Mesenteric fat pad (tissue), 1 donor: ENCODE measurements around the gene ZNF407. TPM values are rescaled to one million over a fixed set of nuclear protein-coding genes. Genes with fewer than 3 reads are reported as not detected.

Experiments
- DNase-seq: peaks from one replicate; pipeline ENCODE4 v3.0.0-alpha.2; 2020; ENCODE audit warnings: low spot score
- total RNA-seq: library from RNA; stranded (reverse); fragmentation: NEBNext Ultra II Directional; extraction: Animal tissue kit (Norgen Biotek cat#: 25700); gene quantifications from one replicate; pipeline ENCODE4 v1.2.1, GENCODE V29; 2021
- donor health status: DM: yes; HTN: yes; CAD: no.

Gene ZNF407
- total RNA-seq, 1 donor from 2014 or later: 14.4 TPM

DNA sequence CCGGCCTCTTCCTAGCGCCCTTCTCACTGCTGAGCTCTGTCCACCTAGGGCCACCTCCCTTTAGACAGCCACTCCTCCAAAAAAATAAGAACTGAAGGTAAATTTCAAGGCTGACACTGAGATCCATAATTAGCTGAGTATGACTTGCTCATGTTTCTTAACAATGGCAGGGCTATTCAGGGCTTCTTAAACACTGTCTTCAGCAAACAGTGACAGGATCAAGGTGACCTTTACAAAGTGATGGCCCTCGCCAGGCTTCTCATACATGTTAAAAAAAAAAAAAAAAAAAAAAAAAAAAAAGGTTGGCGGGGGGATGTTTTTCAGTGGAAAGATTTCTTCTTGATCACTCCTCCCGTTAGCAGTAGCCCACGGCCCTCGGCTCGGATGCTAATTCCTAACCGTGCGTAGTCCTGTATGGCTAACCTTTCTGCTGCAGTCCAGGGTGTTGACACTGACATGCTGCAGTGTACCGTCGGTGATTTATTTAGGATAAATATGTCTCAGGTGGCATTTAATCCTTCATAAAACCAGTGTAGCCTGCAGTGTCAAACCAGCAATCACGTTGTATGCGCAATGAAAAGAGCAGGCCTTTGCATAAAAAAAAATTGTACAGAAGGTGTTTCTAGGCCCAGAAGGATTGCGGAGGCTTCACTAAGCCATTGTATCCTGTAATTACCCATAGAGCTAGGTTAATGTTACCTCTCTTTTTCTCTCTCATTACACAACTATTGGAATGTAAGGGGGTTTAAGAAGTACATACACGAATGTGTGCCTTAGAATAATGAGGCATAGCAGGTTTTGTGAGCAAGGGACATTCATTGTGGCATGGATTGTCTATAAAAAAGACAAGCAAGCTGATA, 468.6 kb downstream of the ZNF407 start:
- no peak for DNase-seq

DNA sequence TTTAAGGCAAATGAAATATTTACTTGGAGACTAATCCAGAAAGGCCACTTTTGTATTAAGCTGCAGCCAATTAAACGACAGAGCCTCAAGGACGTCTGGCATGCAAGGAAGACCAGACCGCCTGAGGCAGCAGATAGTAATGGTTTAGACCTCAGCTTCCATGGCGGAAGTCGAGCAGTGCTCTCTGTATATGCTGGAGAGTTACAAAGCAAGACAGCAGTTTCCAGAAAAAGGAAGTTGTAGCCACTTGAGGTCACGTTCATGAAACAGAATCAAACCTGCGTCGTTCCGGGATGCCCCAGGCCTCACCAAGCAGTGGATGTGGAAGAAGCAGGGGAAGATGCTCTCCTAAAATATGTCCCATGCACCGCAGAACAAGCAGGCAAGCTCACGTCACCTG, 469.3 kb downstream of the ZNF407 start:
- DNase-seq: peak; percentile 12

GRCh38 chr18:75067996-75068645, 470.5 kb downstream of the ZNF407 start:
- peak; percentile 55 for DNase-seq

GRCh38 chr18:75068682-75069435, 471.2 kb downstream of the ZNF407 start:
- DNase-seq: no peak

DNA sequence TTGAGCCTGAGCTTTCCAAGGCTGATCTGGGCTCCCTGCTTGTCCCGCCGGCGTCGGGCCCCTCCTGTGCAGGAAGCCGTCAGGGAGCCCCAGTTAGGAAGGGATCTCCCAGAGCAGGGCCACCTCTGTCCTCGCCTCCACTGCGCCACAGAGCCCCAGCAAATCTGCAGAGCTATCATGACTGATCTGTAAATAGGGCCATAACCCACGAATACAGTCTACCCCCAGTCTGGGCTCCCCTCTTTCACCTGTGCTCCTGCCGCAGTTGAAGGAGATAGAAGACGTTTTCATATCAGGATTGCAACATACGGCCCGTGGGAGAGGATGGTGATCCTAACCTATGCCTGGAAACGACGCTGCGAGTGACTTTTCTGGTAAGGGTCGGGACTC, 472.6 kb downstream of the ZNF407 start:
- DNase-seq: no peak

- peak; percentile 87 for DNase-seq
These were observed 473.2 kb downstream of the ZNF407 start for GRCh38 chr18:75070625-75071483.

- DNase-seq: no peak
These were observed 473.8 kb downstream of the ZNF407 start for GRCh38 chr18:75071484-75071785.

- DNase-seq: no peak
These were observed 474.4 kb downstream of the ZNF407 start for GRCh38 chr18:75071866-75072671.

GRCh38 chr18:75072672-75073371, 475.2 kb downstream of the ZNF407 start:
- DNase-seq: peak; percentile 73

DNA sequence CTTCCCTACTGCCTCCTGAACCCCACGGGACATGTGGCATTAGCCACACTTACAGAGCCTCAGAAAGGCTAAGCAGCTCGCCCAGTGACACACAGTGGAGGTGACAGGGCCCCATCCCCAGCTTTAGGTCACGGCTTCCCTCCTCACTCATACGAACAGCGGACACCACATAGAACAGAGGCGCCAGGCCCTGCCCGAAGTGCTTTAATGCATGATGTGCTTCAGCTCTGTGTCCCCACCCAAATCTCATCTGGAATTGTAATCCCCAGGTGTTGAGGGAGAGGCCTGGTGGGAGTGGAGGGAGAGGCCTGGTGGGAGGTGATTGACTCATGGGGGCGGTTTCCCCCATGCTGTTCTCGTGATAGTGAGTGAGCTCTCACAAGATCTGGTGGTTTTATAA, 476.0 kb downstream of the ZNF407 start:
- peak; percentile 57 for DNase-seq

GRCh38 chr18:75074196-75075015, 476.7 kb downstream of the ZNF407 start:
- DNase-seq: peak; percentile 81

- peak; percentile 72 for DNase-seq
These were observed 477.3 kb downstream of the ZNF407 start for GRCh38 chr18:75075016-75075305.

- DNase-seq: peak; percentile 75
These were observed 477.8 kb downstream of the ZNF407 start for GRCh38 chr18:75075429-75075841.

DNA sequence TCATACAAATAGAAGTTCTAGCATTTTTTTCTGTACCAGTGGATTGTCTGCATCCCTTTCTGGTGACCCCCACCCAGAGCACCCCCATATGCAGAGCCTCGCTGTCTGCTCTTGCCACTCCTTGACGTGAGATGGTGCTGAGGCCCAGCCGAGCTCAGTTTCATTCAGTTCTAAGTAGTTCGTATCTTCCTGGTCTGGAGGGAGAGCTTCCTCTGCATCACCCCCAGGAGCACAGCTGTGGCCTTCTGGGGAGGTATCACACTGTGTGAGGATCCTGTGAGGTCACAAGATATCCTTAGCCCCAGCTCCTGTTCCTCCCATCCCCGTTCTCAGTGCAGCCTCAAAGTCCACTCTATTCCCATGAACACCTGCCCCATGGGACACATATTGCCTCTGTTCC, 478.6 kb downstream of the ZNF407 start:
- peak; percentile 43 for DNase-seq

DNA sequence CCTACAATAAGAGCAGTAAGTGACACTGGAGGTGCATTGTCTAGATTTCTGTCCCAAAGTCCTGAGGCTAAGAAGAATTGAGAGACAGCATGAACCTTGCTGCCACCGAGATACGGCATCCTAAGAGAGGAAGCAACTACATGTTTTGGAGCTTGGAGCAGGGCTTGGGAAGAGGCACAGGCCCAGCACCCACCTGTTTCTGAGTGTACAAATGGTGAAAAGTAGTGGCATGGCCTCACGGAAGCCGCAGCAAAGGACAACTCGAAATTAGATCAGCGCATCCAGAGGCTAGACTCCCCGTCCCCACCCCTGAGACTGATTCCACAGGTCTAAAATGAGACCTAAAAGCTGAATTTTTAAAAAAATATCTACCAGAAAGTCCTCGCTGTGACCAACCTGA, 483.8 kb downstream of the ZNF407 start:
- peak; percentile 77 for DNase-seq

DNA sequence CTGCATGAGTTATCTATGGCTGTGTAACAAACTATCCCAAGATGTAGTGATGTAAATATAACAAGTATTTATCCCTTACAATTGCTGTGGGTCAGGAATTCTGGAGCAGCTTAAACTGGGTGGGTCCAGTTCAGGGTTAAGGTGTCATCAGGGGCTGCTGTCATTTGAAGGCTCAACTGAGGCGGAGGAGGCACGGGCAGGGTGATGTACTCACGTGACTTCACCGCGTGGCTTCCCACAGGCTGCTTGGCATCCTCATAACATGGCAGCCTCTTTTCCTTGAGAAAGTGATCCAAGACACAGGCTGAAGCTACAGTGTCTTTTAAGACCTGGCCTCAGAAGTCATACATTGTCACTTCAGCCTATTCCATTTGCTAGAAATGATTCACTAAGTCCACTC, 485.5 kb downstream of the ZNF407 start:
- DNase-seq: peak; percentile 22

GRCh38 chr18:75083761-75084160, 486.1 kb downstream of the ZNF407 start:
- peak; percentile 87 for DNase-seq

- peak; percentile 33 for DNase-seq
These were observed 488.0 kb downstream of the ZNF407 start for GRCh38 chr18:75085676-75086075.

GRCh38 chr18:75086494-75087034, 488.9 kb downstream of the ZNF407 start:
- peak; percentile 37 for DNase-seq
